Measurements from ENCODE around the gene MYO7B. TPM values are rescaled to one million over a fixed set of nuclear protein-coding genes. Genes with fewer than 3 reads are reported as not detected.
"Not testable (repeated sequence)": the region's sequence is repeated elsewhere in the genome, so short reads cannot be mapped to it uniquely, and the experiment has no call there.

The MYO7B gene
- total RNA-seq, 2 experiments from 2014 or later: 3.3 TPM; not detected in 1

- ChIA-PET CTCF (ENCODE audit: unreplicated experiment) (no interaction called here), POLR2A (interaction anchor here (0.6 kb wide), 1 partner anchor 29 kb away, joined by 3 read pairs; no protein-coding TSS in a partner anchor)
- BruUV-seq (replicated peaks): no TSS peak
- no peaks in the 10 kb centered on the region for H3K36me3 ChIP-seq (ENCODE audit: insufficient read depth, low read length)
- no peaks in the 10 kb centered on the region for H3K79me2 ChIP-seq (ENCODE audit: insufficient read depth, low read depth, low read length)
- H3K9me2 ChIP-seq (ENCODE audit: insufficient read depth, low read length): no peaks in the 10 kb centered on the region
- TF ChIP-seq EZH2phosphoT487 (IDR thresholded peaks at IDR 0.05; ENCODE audit: borderline replicate concordance, low read depth, low read length) (no peak), CTCF (conservative IDR thresholded peaks at IDR 0.05; ENCODE audit: low read length) (no peak)
- DNase-seq (ENCODE audit: low spot score): no peak
- H3K4me2 ChIP-seq (ENCODE audit: low read length): no peak overlapping the region
- H4K20me1 ChIP-seq (ENCODE audit: insufficient read depth, low read length): no peaks in the 10 kb centered on the region
- no peaks in the 10 kb centered on the region for H3K9me3 ChIP-seq (ENCODE audit: low read length)
- peaks cover 11% of the 10 kb centered on the region for H3K4me1 ChIP-seq (ENCODE audit: insufficient read depth, low read length, poor library complexity, severe bottlenecking)
- H2AFZ ChIP-seq (ENCODE audit: low read length): no peak overlapping the region
- H3K27ac ChIP-seq (ENCODE audit: low read depth, low read length, poor library complexity, severe bottlenecking): no peak overlapping the region
- H3K4me3 ChIP-seq (ENCODE audit: low read depth, low read length, poor library complexity, severe bottlenecking): no peak overlapping the region
- intact Hi-C loops (cut with micrococcal nuclease; ENCODE audit: unreplicated experiment): no loop called here
These were observed 35.1 kb downstream of the MYO7B start for GRCh38 chr2:127570282-127571250.

GRCh38 chr2:127572352-127572751 lies 36.9 kb downstream of the MYO7B start:
- BruUV-seq (replicated peaks); POLR2A ChIA-PET; H3K36me3 ChIP-seq (ENCODE audit: insufficient read depth, low read length); H3K9me2 ChIP-seq (ENCODE audit: insufficient read depth, low read length); intact Hi-C loops (cut with micrococcal nuclease; ENCODE audit: unreplicated experiment); H3K27ac ChIP-seq (ENCODE audit: low read depth, low read length, poor library complexity, severe bottlenecking); H3K4me3 ChIP-seq (ENCODE audit: low read depth, low read length, poor library complexity, severe bottlenecking); DNase-seq (ENCODE audit: low spot score); H3K9me3 ChIP-seq (ENCODE audit: low read length); CTCF ChIA-PET (ENCODE audit: unreplicated experiment); H3K79me2 ChIP-seq (ENCODE audit: insufficient read depth, low read depth, low read length); H2AFZ ChIP-seq (ENCODE audit: low read length); H3K4me2 ChIP-seq (ENCODE audit: low read length); H4K20me1 ChIP-seq (ENCODE audit: insufficient read depth, low read length): not testable (repeated sequence)
- H3K4me1 ChIP-seq (ENCODE audit: insufficient read depth, low read length, poor library complexity, severe bottlenecking): peaks cover 16% of the 10 kb centered on the region

- TF ChIP-seq CTCF (conservative IDR thresholded peaks at IDR 0.05; ENCODE audit: low read length) (no peak), EZH2phosphoT487 (IDR thresholded peaks at IDR 0.05; ENCODE audit: borderline replicate concordance, low read depth, low read length) (no peak)
- peaks cover 16% of the 10 kb centered on the region for H3K4me1 ChIP-seq (ENCODE audit: insufficient read depth, low read length, poor library complexity, severe bottlenecking)
- intact Hi-C loops (cut with micrococcal nuclease; ENCODE audit: unreplicated experiment): no loop called here
- H4K20me1 ChIP-seq (ENCODE audit: insufficient read depth, low read length): no peaks in the 10 kb centered on the region
- H3K79me2 ChIP-seq (ENCODE audit: insufficient read depth, low read depth, low read length): no peaks in the 10 kb centered on the region
- CTCF ChIA-PET (ENCODE audit: unreplicated experiment): no interaction called here
- POLR2A ChIA-PET: no interaction called here
- H3K36me3 ChIP-seq (ENCODE audit: insufficient read depth, low read length): no peaks in the 10 kb centered on the region
- BruUV-seq (replicated peaks): no TSS peak
- H3K9me3 ChIP-seq (ENCODE audit: low read length): no peaks in the 10 kb centered on the region
- H3K4me3 ChIP-seq (ENCODE audit: low read depth, low read length, poor library complexity, severe bottlenecking): no peak overlapping the region
- DNase-seq (ENCODE audit: low spot score): no peak
- no peaks in the 10 kb centered on the region for H3K9me2 ChIP-seq (ENCODE audit: insufficient read depth, low read length)
- H3K27ac ChIP-seq (ENCODE audit: low read depth, low read length, poor library complexity, severe bottlenecking): no peak overlapping the region
- no peak overlapping the region for H2AFZ ChIP-seq (ENCODE audit: low read length)
- H3K4me2 ChIP-seq (ENCODE audit: low read length): no peak overlapping the region
These were observed 37.4 kb downstream of the MYO7B start for GRCh38 chr2:127572841-127573240.
